Kidney (tissue), 14 donors: ENCODE measurements around the gene DUSP2. TPM values are rescaled to one million over a fixed set of nuclear protein-coding genes. Genes with fewer than 3 reads are reported as not detected.

Source experiments
- DNase-seq, 5 donors: peaks; one replicate each; pipeline ENCODE4 v3.0.0-alpha.2; 2013 to 2020
- FAIRE-seq: peaks from 2 replicates; lab custom pipeline; 2012; peaks lifted over from hg19 to GRCh38; lab: Jason Lieb, UNC
- H3K27ac ChIP-seq, 2 donors: one replicate each; pipeline ENCODE4 v1.7.0; 2013; ENCODE audit warnings: low read depth in 2 of 2, low read length in 2 of 2, inconsistent platforms in 1 of 2
- H3K27me3 ChIP-seq: one replicate; pipeline ENCODE4 v1.7.1; 2013; ENCODE audit warnings: low read length, inconsistent platforms; ENCODE audit not compliant: control insufficient read depth, insufficient read depth
- H3K36me3 ChIP-seq, 3 donors: one replicate each; pipeline versions ENCODE4 v1.7.0 to v1.7.1; 2013; ENCODE audit warnings: low read length in 3 of 3, control low read depth in 1 of 3, inconsistent platforms in 1 of 3; ENCODE audit not compliant: insufficient read depth in 3 of 3, control insufficient read depth in 2 of 3
- H3K4me1 ChIP-seq, 3 donors: one replicate each; pipeline versions ENCODE4 v1.7.0 to v1.7.1; 2013; ENCODE audit warnings: low read length in 3 of 3, inconsistent platforms in 1 of 3, low read depth in 1 of 3; ENCODE audit not compliant: control insufficient read depth in 2 of 3, insufficient read depth in 2 of 3
- H3K4me3 ChIP-seq, 3 donors: one replicate each; pipeline versions ENCODE4 v1.7.0 to v1.8.1; 2013; ENCODE audit warnings: low read length in 3 of 3, control low read depth in 1 of 3, inconsistent platforms in 1 of 3
- H3K9ac ChIP-seq, 3 donors: one replicate each; pipeline versions ENCODE4 v1.7.0 to v1.7.1; 2013; ENCODE audit warnings: low read length in 3 of 3, control low read depth in 1 of 3, inconsistent platforms in 1 of 3
- H3K9me3 ChIP-seq, 3 donors: one replicate each; pipeline versions ENCODE4 v1.7.0 to v1.7.1; 2013; ENCODE audit warnings: low read length in 3 of 3, control low read depth in 1 of 3, inconsistent platforms in 1 of 3; ENCODE audit not compliant: control insufficient read depth in 2 of 3, insufficient read depth in 1 of 3
- intact Hi-C: fragments of 100-400 bp; cut with DNase I; formaldehyde crosslinking; loops from one replicate; pipeline ENCODE4 v1.11.1; 2022
- polyA plus RNA-seq: library from polyadenylated mRNA; stranded (reverse); fragments of 350-450 nt; fragmentation: Illumina TruSeq; extraction: RNeasy Lipid Tissue Mini Kit (QIAGEN cat#74804); gene quantifications from one replicate; pipeline ENCODE4 v1.2.3, GENCODE V29; 2014; ENCODE audit warnings: low read depth, low replicate concordance; ENCODE audit not compliant: insufficient read depth
- total RNA-seq: library from RNA; stranded (reverse); fragmentation: NEBNext Ultra II Directional; extraction: Animal tissue kit (Norgen Biotek cat#: 25700); gene quantifications from one replicate; pipeline ENCODE4 v1.2.1, GENCODE V29; 2021
- TF ChIP-seq, protein P1 (sequence below): IDR thresholded peaks from 3 replicates; pipeline ENCODE4 v1.5.1; 2012; ENCODE audit warnings: mild to moderate bottlenecking, moderate library complexity, borderline replicate concordance; ENCODE audit not compliant: insufficient read depth; ENCODE audit errors: extremely low read depth
- donor health status: control.
- donor health status: control.
- donor health status: control.
- donor health status: control.
- donor health status: control.
- donor health status: DM: yes; HTN: yes; CAD: no.
- donor health status: Normal renal cell carcinoma (clear cell type).

The DUSP2 gene
- total and polyA plus RNA-seq, 2 donors from 2014 or later: 5.6 to 11.8 TPM

DNA sequence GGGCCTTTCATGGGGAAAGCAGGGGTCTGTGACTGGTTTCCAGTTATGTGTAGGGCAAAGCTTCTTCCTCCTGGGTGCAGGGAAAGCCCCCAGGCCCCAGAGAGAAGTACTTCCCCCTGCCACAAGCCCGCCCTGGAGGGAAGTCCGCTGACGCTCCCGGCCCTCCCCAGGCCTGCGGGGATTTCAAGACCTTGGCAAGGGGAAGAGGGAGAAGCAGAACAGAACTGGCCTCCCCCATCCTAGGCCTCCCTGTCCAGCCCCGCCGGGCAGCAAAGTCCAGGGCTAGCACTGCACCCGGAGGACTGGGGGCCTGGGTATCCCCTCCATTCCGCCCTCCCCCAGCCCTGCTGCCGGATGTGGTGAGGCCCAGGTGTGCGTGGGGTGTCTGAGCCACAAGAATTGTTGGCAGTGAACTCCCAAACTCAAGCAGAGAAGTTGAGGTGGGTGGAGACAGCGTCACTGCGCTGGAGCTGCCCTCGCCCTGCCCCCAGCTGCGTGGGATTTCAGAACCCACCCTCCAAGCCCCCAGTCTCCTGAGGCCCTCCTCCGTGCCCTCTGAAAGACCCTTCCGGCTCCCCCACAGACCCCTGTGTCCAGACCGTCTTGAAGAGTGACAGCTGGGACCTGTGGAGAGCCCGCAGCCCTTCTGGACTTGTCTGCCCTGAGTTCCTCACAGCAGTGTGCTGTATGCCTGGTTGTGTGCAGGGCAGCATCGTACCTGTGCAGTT lies 1.1 kb upstream of the DUSP2 start:
- DNase-seq (peak; percentile 58 to 86 (median 70)), FAIRE-seq (no peak)
- peak overlapping the region; percentile 51 to 57 for H3K27ac ChIP-seq
- TF ChIP-seq, protein P1, sequence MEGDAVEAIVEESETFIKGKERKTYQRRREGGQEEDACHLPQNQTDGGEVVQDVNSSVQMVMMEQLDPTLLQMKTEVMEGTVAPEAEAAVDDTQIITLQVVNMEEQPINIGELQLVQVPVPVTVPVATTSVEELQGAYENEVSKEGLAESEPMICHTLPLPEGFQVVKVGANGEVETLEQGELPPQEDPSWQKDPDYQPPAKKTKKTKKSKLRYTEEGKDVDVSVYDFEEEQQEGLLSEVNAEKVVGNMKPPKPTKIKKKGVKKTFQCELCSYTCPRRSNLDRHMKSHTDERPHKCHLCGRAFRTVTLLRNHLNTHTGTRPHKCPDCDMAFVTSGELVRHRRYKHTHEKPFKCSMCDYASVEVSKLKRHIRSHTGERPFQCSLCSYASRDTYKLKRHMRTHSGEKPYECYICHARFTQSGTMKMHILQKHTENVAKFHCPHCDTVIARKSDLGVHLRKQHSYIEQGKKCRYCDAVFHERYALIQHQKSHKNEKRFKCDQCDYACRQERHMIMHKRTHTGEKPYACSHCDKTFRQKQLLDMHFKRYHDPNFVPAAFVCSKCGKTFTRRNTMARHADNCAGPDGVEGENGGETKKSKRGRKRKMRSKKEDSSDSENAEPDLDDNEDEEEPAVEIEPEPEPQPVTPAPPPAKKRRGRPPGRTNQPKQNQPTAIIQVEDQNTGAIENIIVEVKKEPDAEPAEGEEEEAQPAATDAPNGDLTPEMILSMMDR: no peak
- H3K27me3 ChIP-seq: no peaks in the 10 kb centered on the region
- H3K36me3 ChIP-seq: no peaks in the 10 kb centered on the region
- H3K9me3 ChIP-seq: no peaks in the 10 kb centered on the region
- peak overlapping the region in 1 of 3 donors; percentile 15 for H3K9ac ChIP-seq
- peaks cover 0 to 9% (median 5%) of the 10 kb centered on the region in 3 donors for H3K4me1 ChIP-seq
- no peak overlapping the region for H3K4me3 ChIP-seq
- intact Hi-C loops: no loop called here

DNA sequence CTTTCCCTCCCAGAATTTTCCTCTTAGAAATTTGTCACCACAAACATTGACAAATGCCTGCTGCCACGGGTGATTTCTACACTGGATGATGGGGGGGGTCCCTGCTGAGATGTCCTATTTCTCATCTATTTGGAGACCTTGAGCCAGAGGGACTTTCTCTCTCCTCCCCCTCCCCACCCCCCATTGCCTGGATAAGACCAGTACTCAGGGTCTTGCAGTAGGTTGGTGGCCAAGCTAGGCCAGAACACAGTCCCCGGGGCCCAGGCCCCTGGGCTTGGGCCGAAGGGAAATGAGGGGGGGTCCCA lies 560 bp upstream of the DUSP2 start:
- Histone ChIP-seq H3K4me3 (no peak overlapping the region), H3K27ac (peak overlapping the region; percentile 51 to 57), H3K4me1 (peaks cover 0 to 9% (median 5%) of the 10 kb centered on the region in 3 donors), H3K36me3 (no peaks in the 10 kb centered on the region), H3K9me3 (no peaks in the 10 kb centered on the region), H3K27me3 (no peaks in the 10 kb centered on the region), H3K9ac (peak overlapping the region in 1 of 3 donors; percentile 15)
- DNase-seq (peak in 1 of 5 donors; percentile 76), FAIRE-seq (no peak)
- TF ChIP-seq, protein P1: no peak
- intact Hi-C loops: no loop called here

DNA sequence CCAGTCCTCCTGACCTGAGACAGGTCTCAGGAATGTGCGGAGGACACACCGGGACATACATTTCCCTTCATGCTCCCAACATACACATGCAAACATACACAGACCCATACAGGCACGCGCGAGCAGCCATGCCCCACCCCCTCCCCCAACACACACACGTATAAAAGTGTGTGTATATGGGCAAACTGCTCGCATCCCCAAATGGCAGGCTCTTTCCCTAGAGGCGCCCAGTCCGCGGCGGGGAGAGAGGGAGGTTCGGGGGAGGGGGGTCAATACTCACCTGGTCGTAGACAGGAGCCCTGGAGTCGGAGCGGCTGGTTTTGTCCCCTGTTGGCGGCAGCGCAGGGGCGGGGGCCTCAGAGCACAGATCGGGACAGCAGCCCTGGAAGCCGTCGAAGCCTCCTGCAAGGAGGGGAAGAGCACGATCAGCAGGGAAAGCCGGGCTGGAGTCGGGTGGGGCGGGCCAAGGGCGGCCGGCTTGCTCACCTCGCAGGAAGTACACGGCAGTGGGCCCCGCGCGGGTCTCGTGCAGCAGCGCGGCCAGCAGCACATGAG lies 682 bp downstream of the DUSP2 start:
- H3K36me3 ChIP-seq: no peaks in the 10 kb centered on the region
- peaks cover 0 to 9% (median 5%) of the 10 kb centered on the region in 3 donors for H3K4me1 ChIP-seq
- no peaks in the 10 kb centered on the region for H3K9me3 ChIP-seq
- DNase-seq (peak in 4 of 5 donors; percentile 36 to 84 (median 62)), FAIRE-seq (no peak)
- no peaks in the 10 kb centered on the region for H3K27me3 ChIP-seq
- peak overlapping the region in 1 of 3 donors; percentile 34 for H3K9ac ChIP-seq
- peak overlapping the region in 1 of 3 donors; percentile 49 for H3K4me3 ChIP-seq
- no peak overlapping the region for H3K27ac ChIP-seq
- TF ChIP-seq, protein P1: no peak
- intact Hi-C loops: no loop called here
